HepG2 (cell line): ENCODE results near the gene RHOT2. TPM values are rescaled to one million over a fixed set of nuclear protein-coding genes. Genes with fewer than 3 reads are reported as not detected.

ENCODE experiments used
- AKAP8 ChIP-seq: sonication (generic); formaldehyde crosslinking; IDR thresholded peaks from 2 replicates; pipeline ENCODE4 v1.5.1; 2020; ENCODE audit warnings: mild to moderate bottlenecking, missing genetic modification reagents
- GLI4 ChIP-seq: sonication (generic); formaldehyde crosslinking; IDR thresholded peaks from 2 replicates; pipeline ENCODE4 v1.5.1; 2020; ENCODE audit warnings: missing genetic modification reagents, mild to moderate bottlenecking, moderate library complexity, borderline replicate concordance
- KLF15 ChIP-seq: sonication (generic); formaldehyde crosslinking; IDR thresholded peaks from 2 replicates; pipeline ENCODE4 v1.8.1; 2023; ENCODE audit warnings: borderline replicate concordance, mild to moderate bottlenecking, inconsistent platforms, missing genetic modification reagents, mixed read lengths
- MEIS1 ChIP-seq: sonication (generic); formaldehyde crosslinking; IDR thresholded peaks from 2 replicates; pipeline ENCODE4 v1.9.0; 2021; ENCODE audit warnings: mild to moderate bottlenecking, missing genetic modification reagents, moderate library complexity, borderline replicate concordance
- NFIB ChIP-seq: sonication (generic); formaldehyde crosslinking; IDR thresholded peaks from 2 replicates; pipeline ENCODE4 v1.9.0; 2021; ENCODE audit warnings: missing genetic modification reagents, mild to moderate bottlenecking, borderline replicate concordance
- PAX8 ChIP-seq: sonication (generic); formaldehyde crosslinking; IDR thresholded peaks from 2 replicates; pipeline ENCODE4 v1.8.0; 2022; ENCODE audit warnings: mild to moderate bottlenecking, missing genetic modification reagents, borderline replicate concordance
- TCF12 ChIP-seq, 2 experiments: fragments of 450-650 bp in 1 of 2; sonication (generic) in 1 of 2; formaldehyde crosslinking in 1 of 2; IDR thresholded peaks; 2 replicates each; pipeline versions ENCODE4 v1.6.1 to v1.8.0; 2017 to 2022; ENCODE audit warnings: antibody characterized with exemption in 1 of 2, mild to moderate bottlenecking in 1 of 2, missing genetic modification reagents in 1 of 2, moderate library complexity in 1 of 2
- THYN1 ChIP-seq: sonication (generic); formaldehyde crosslinking; IDR thresholded peaks from 2 replicates; pipeline ENCODE4 v1.8.1; 2023; ENCODE audit warnings: low read depth, mild to moderate bottlenecking, moderate library complexity, missing genetic modification reagents, borderline replicate concordance
- U2AF2 ChIP-seq: fragments of 200-400 bp; formaldehyde crosslinking; IDR thresholded peaks from 2 replicates; pipeline ENCODE4 v1.6.1; 2017; ENCODE audit warnings: low read depth, mild to moderate bottlenecking, low read length
- UBTF ChIP-seq: sonication (generic); formaldehyde crosslinking; IDR thresholded peaks from 2 replicates; pipeline ENCODE4 v1.4.0; 2020; ENCODE audit warnings: mild to moderate bottlenecking, missing genetic modification reagents
- ZNF124 ChIP-seq: sonication (generic); formaldehyde crosslinking; IDR thresholded peaks from 2 replicates; pipeline ENCODE4 v1.4.0; 2020; ENCODE audit warnings: missing genetic modification reagents
- ZNF224 ChIP-seq: sonication (generic); formaldehyde crosslinking; IDR thresholded peaks from 2 replicates; pipeline ENCODE4 v1.5.0; 2020; ENCODE audit warnings: mild to moderate bottlenecking, missing genetic modification reagents
- ZZZ3 ChIP-seq: sonication (generic); formaldehyde crosslinking; IDR thresholded peaks from 2 replicates; pipeline ENCODE4 v1.4.0; 2020; ENCODE audit warnings: missing genetic modification reagents, mild to moderate bottlenecking, borderline replicate concordance
- polyA plus RNA-seq, 8 experiments: library from polyadenylated mRNA; depleted of rRNA in 3 of 8; stranded (reverse) in 7 of 8; unstranded in 1 of 8; fragments of >200 nt; fragmentation: Illumina TruSeq in 4 of 8; extraction: Trizol in 4 of 8; gene quantifications; 2 replicates each; pipeline versions ENCODE4 v1.2.1 to v1.2.3, GENCODE V29; 2011 to 2016; ENCODE audit warnings: low read depth in 4 of 8, missing spikeins in 1 of 8, mixed read lengths in 1 of 8; ENCODE audit not compliant: insufficient read depth in 1 of 8
- total RNA-seq, 5 experiments: library from RNA; depleted of rRNA; stranded (reverse); fragments of >200 nt; fragmentation: Illumina TruSeq; extraction: Trizol; gene quantifications; 2 replicates each; pipeline ENCODE4 v1.2.3, GENCODE V29; 2016; ENCODE audit warnings: low read depth in 1 of 5
- TF ChIP-seq, protein P1 (sequence below): sonication (generic); formaldehyde crosslinking; IDR thresholded peaks from 2 replicates; pipeline ENCODE4 v1.4.0; 2020; ENCODE audit warnings: missing genetic modification reagents
- TF ChIP-seq, protein P2 (sequence below): IDR thresholded peaks from 2 replicates; pipeline ENCODE4 v1.6.1; 2016; ENCODE audit warnings: missing genetic modification reagents, missing compliant biosample characterization
- TF ChIP-seq, protein P3 (sequence below): sonication (generic); formaldehyde crosslinking; IDR thresholded peaks from 2 replicates; pipeline ENCODE4 v1.5.0; 2020; ENCODE audit warnings: mild to moderate bottlenecking, missing genetic modification reagents

The RHOT2 gene
- total and polyA plus RNA-seq, 2 of the 13 experiments (the other 11 are each of a cell fraction or from before 2014, with no cell fraction given): 63.6 to 76.9 TPM

DNA sequence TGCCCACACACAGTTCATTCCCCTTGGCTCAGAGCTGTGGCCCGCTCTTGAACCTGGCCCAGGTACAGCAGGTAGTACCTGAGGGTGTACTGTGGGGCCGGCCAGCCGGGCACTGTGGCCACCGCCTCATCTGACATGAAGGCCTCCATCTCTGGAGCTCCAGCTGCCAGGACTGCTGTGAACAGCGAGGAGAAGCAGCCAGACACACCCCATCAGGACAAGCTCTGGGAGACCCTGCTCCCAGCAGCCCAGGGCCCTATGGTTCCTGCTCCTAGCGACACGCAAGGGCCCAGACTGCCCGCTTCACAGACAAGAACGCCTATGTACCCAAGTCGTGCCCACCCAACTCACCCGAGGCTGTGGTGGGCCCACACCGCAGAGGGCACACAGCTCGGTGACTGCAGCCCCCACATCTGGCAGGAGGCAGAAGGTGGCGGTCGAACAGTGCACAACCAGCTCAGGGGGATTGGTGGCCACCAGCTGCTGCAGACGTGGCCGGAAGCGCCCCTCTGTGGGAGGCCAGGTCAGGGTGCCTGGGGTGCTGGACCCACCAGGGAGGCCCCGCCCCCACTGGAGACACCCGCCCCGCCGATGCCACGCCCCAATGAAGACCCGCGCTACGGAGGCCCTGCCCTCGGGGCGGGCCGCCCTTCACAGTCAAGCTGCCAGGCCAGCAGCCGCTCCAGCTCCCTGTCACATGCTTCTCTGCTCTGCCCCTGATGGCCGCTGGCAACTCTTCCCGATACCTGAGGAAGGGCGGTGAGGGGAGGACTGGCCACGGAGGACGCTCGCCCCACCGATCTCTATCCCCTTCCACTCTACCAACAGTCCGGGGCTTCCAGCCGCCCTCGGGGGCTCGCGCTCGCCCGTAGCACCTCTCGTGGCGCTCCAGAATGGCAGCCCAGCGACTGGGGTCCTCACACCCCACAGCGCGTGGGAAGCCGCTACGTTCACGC lies 11.2 kb downstream of the RHOT2 start (continued):
- TF ChIP-seq ZNF224 (CRISPR knock-in tag) (peak; percentile 42; the same call in 1 of the 2 replicates), ZZZ3 (no peak), PAX8 (CRISPR knock-in tag) (no peak), AKAP8 (CRISPR knock-in tag) (0 out of 2 replicates have a peak, but pooled peaks have one; percentile 2), NFIB (no peak), THYN1 (CRISPR knock-in tag) (no peak), ZNF124 (no peak), KLF15 (CRISPR knock-in tag) (no peak), UBTF (CRISPR knock-in tag) (peak; percentile 33), GLI4 (CRISPR knock-in tag) (0 out of 2 replicates have a peak, but pooled peaks have one; percentile 41), U2AF2 (no peak), MEIS1 (CRISPR knock-in tag) (peak; percentile 59; the same call in 1 of the 2 replicates), TCF12 (IDR thresholded peaks at IDR 0.05) (no peak), TCF12 (CRISPR knock-in tag; IDR thresholded peaks at IDR 0.05) (no peak)
- TF ChIP-seq, protein P1, sequence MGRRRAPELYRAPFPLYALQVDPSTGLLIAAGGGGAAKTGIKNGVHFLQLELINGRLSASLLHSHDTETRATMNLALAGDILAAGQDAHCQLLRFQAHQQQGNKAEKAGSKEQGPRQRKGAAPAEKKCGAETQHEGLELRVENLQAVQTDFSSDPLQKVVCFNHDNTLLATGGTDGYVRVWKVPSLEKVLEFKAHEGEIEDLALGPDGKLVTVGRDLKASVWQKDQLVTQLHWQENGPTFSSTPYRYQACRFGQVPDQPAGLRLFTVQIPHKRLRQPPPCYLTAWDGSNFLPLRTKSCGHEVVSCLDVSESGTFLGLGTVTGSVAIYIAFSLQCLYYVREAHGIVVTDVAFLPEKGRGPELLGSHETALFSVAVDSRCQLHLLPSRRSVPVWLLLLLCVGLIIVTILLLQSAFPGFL: no peak
- TF ChIP-seq, protein P2, sequence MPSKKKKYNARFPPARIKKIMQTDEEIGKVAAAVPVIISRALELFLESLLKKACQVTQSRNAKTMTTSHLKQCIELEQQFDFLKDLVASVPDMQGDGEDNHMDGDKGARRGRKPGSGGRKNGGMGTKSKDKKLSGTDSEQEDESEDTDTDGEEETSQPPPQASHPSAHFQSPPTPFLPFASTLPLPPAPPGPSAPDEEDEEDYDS (CRISPR knock-in tag): peak; percentile 80
- TF ChIP-seq, protein P3, sequence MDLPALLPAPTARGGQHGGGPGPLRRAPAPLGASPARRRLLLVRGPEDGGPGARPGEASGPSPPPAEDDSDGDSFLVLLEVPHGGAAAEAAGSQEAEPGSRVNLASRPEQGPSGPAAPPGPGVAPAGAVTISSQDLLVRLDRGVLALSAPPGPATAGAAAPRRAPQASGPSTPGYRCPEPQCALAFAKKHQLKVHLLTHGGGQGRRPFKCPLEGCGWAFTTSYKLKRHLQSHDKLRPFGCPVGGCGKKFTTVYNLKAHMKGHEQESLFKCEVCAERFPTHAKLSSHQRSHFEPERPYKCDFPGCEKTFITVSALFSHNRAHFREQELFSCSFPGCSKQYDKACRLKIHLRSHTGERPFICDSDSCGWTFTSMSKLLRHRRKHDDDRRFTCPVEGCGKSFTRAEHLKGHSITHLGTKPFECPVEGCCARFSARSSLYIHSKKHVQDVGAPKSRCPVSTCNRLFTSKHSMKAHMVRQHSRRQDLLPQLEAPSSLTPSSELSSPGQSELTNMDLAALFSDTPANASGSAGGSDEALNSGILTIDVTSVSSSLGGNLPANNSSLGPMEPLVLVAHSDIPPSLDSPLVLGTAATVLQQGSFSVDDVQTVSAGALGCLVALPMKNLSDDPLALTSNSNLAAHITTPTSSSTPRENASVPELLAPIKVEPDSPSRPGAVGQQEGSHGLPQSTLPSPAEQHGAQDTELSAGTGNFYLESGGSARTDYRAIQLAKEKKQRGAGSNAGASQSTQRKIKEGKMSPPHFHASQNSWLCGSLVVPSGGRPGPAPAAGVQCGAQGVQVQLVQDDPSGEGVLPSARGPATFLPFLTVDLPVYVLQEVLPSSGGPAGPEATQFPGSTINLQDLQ: peak; percentile 47; the same call in 1 of the 2 replicates
